H9 (cell line): ENCODE data around the gene ALB. TPM values are rescaled to one million over a fixed set of nuclear protein-coding genes. Genes with fewer than 3 reads are reported as not detected.

Experiments
- DNase-seq: peaks from one replicate; pipeline ENCODE4 v3.0.0-alpha.2; 2017
- H2AFZ ChIP-seq: one replicate; pipeline ENCODE4 v1.6.1; 2013; ENCODE audit warnings: mild to moderate bottlenecking, low read length, control low read depth, moderate library complexity
- H2AK5ac ChIP-seq: 2 replicates; pipeline ENCODE4 v1.6.1; 2013; ENCODE audit warnings: low read length, control low read depth, mixed read lengths; ENCODE audit not compliant: insufficient read length
- H2BK120ac ChIP-seq: one replicate; pipeline ENCODE4 v1.6.1; 2013; ENCODE audit warnings: low read depth, mild to moderate bottlenecking, low read length, control low read depth, inconsistent platforms; ENCODE audit not compliant: poor library complexity, severe bottlenecking
- H2BK12ac ChIP-seq: 2 replicates; pipeline ENCODE4 v1.6.1; 2013; ENCODE audit warnings: low read length, control low read depth, mixed read lengths, low read depth; ENCODE audit not compliant: insufficient read length
- H2BK15ac ChIP-seq: 2 replicates; pipeline ENCODE4 v1.6.1; 2013; ENCODE audit warnings: low read depth, low read length, control low read depth
- H2BK20ac ChIP-seq: one replicate; pipeline ENCODE4 v1.6.1; 2013; ENCODE audit warnings: low read depth, mild to moderate bottlenecking, low read length, control low read depth, inconsistent platforms; ENCODE audit not compliant: poor library complexity, severe bottlenecking
- H2BK5ac ChIP-seq: 2 replicates; pipeline ENCODE4 v1.6.1; 2013; ENCODE audit warnings: low read length, control low read depth, mixed read lengths; ENCODE audit not compliant: insufficient read length
- H3K14ac ChIP-seq: 2 replicates; pipeline ENCODE4 v1.6.1; 2013; ENCODE audit warnings: low read length, control low read depth; ENCODE audit not compliant: insufficient read depth
- H3K18ac ChIP-seq: 2 replicates; pipeline ENCODE4 v1.6.1; 2013; ENCODE audit warnings: low read depth, mild to moderate bottlenecking, mixed read lengths, low read length, control low read depth; ENCODE audit not compliant: insufficient read length
- H3K23ac ChIP-seq: 2 replicates; pipeline ENCODE4 v1.6.1; 2013; ENCODE audit warnings: low read length, control low read depth, mixed read lengths, low read depth; ENCODE audit not compliant: insufficient read length
- H3K23me2 ChIP-seq: 2 replicates; pipeline ENCODE4 v1.6.1; 2013; ENCODE audit warnings: low read depth, mild to moderate bottlenecking, mixed read lengths, low read length, control low read depth; ENCODE audit not compliant: insufficient read length, poor library complexity, severe bottlenecking
- H3K27ac ChIP-seq: 2 replicates; pipeline ENCODE4 v1.5.1; 2013; ENCODE audit warnings: low read length, control low read depth, mixed read lengths, low read depth; ENCODE audit not compliant: insufficient read length
- H3K27me3 ChIP-seq: 2 replicates; pipeline ENCODE4 v1.6.1; 2013; ENCODE audit warnings: low read length, control low read depth, inconsistent platforms; ENCODE audit not compliant: insufficient read depth
- H3K4ac ChIP-seq: 2 replicates; pipeline ENCODE4 v1.6.1; 2013; ENCODE audit warnings: low read depth, mild to moderate bottlenecking, control low read depth, inconsistent platforms, low read length, moderate library complexity
- H3K4me1 ChIP-seq: 2 replicates; pipeline ENCODE4 v1.6.1; 2013; ENCODE audit warnings: low read length, control low read depth, inconsistent platforms; ENCODE audit not compliant: insufficient read depth
- H3K4me2 ChIP-seq: 2 replicates; pipeline ENCODE4 v1.6.1; 2013; ENCODE audit warnings: low read length, control low read depth, mixed read lengths; ENCODE audit not compliant: insufficient read length, insufficient read depth
- H3K56ac ChIP-seq: 2 replicates; pipeline ENCODE4 v1.6.1; 2013; ENCODE audit warnings: low read depth, mild to moderate bottlenecking, mixed read lengths, low read length, control low read depth; ENCODE audit not compliant: insufficient read length
- H3K79me1 ChIP-seq: 2 replicates; pipeline ENCODE4 v1.6.1; 2013; ENCODE audit warnings: low read depth, mild to moderate bottlenecking, moderate library complexity, low read length, control low read depth, inconsistent platforms; ENCODE audit not compliant: insufficient read depth, poor library complexity, severe bottlenecking
- H3K79me2 ChIP-seq: 2 replicates; pipeline ENCODE4 v1.6.1; 2013; ENCODE audit warnings: low read length, control low read depth, inconsistent platforms; ENCODE audit not compliant: insufficient read depth
- H3K9ac ChIP-seq: 2 replicates; pipeline ENCODE4 v1.6.1; 2013; ENCODE audit warnings: low read length, control low read depth, mixed read lengths; ENCODE audit not compliant: insufficient read length; ENCODE audit errors: extremely low read depth
- H3K9me3 ChIP-seq: one replicate; pipeline ENCODE4 v1.6.1; 2013; ENCODE audit warnings: low read depth, low read length, inconsistent platforms; ENCODE audit not compliant: control insufficient read depth
- H3T11ph ChIP-seq: one replicate; pipeline ENCODE4 v1.6.1; 2013; ENCODE audit warnings: mild to moderate bottlenecking, low read length, control low read depth, inconsistent platforms
- H4K20me1 ChIP-seq: one replicate; pipeline ENCODE4 v1.6.1; 2013; ENCODE audit not compliant: control insufficient read depth, insufficient read length, insufficient read depth
- H4K5ac ChIP-seq: 2 replicates; pipeline ENCODE4 v1.6.1; 2013; ENCODE audit warnings: low read depth, mild to moderate bottlenecking, mixed read lengths, low read length, control low read depth; ENCODE audit not compliant: insufficient read length
- H4K8ac ChIP-seq: replicated peaks from 2 replicates; pipeline ENCODE4 v1.6.1; 2013; ENCODE audit warnings: low read length, control low read depth, mixed read lengths, low read depth; ENCODE audit not compliant: insufficient read length
- H4K91ac ChIP-seq: 2 replicates; pipeline ENCODE4 v1.6.1; 2013; ENCODE audit warnings: low read depth, mild to moderate bottlenecking, moderate library complexity, mixed read lengths, low read length, control low read depth; ENCODE audit not compliant: insufficient read length
- H3K27ac Mint-ChIP-seq, 3 experiments: 2 replicates in 2 of 3; 3 replicates in 1 of 3; pipeline ENCODE4 v1.8.0; 2020 to 2021; ENCODE audit warnings: mixed read lengths in 3 of 3, mild to moderate bottlenecking in 1 of 3, moderate library complexity in 1 of 3
- H3K27me3 Mint-ChIP-seq: 2 replicates; pipeline ENCODE4 v1.8.0; 2021; ENCODE audit warnings: low read depth, mild to moderate bottlenecking, moderate library complexity, mixed read lengths
- H3K36me3 Mint-ChIP-seq, 3 experiments: 2 replicates in 2 of 3; 3 replicates in 1 of 3; pipeline ENCODE4 v1.8.0; 2020 to 2021; ENCODE audit warnings: low read depth in 3 of 3, mixed read lengths in 3 of 3; ENCODE audit not compliant: insufficient read depth in 1 of 3
- H3K4me1 Mint-ChIP-seq, 2 experiments: 2 replicates each; pipeline ENCODE4 v1.8.0; 2020; ENCODE audit warnings: mixed read lengths in 2 of 2
- H3K4me3 Mint-ChIP-seq, 2 experiments: 2 replicates in 1 of 2; 3 replicates in 1 of 2; pipeline ENCODE4 v1.8.0; 2020 to 2021; ENCODE audit warnings: mild to moderate bottlenecking in 2 of 2, mixed read lengths in 2 of 2, moderate library complexity in 1 of 2
- H3K9me3 Mint-ChIP-seq, 2 experiments: 2 replicates in 1 of 2; 3 replicates in 1 of 2; pipeline ENCODE4 v1.8.0; 2020; ENCODE audit warnings: mild to moderate bottlenecking in 2 of 2, mixed read lengths in 2 of 2, moderate library complexity in 1 of 2
- CTCF ChIP-seq: fragments of 200-600 bp; sonication (generic); conservative IDR thresholded peaks from 3 replicates; pipeline ENCODE4 v1.8.0; 2021; ENCODE audit warnings: antibody characterized with exemption, mild to moderate bottlenecking
- WGBS: extraction: QIAGEN DNeasy Blood & Tissue Kit; methylation state at CpG from one replicate; pipeline ENCODE4 v1.1.7; 2013; ENCODE audit warnings: missing lambda C conversion rate, low lambda C conversion rate, mixed read lengths; ENCODE audit not compliant: insufficient read length; ENCODE audit errors: extremely low coverage; 5-methylcytosine and 5-hydroxymethylcytosine counted together
- total RNA-seq: library from RNA; stranded (reverse); gene quantifications from 2 replicates; pipeline ENCODE4 v1.2.1, GENCODE V29; 2021

ALB gene
- total RNA-seq, 1 experiment from 2014 or later: not detected

GRCh38 chr4:73435984-73436383 lies 31.9 kb downstream of the ALB start, which contains the start of gene AFP:
TSS of gene AFP (plus strand) at chr4:73436221. CDS start at chr4:73436263, 42 bp downstream.
- Histone ChIP-seq H2BK5ac (no peak within 1 kb of the TSS), H3K79me2 (no peaks in the 10 kb centered on the region), H2AFZ (no peak within 1 kb of the TSS), H3K79me1 (no peaks in the 10 kb centered on the region), H2BK12ac (no peak within 1 kb of the TSS), H4K8ac (no peak within 1 kb of the TSS), H3K27ac (no peak within 1 kb of the TSS), H3T11ph (no peak within 1 kb of the TSS), H3K18ac (no peak within 1 kb of the TSS), H4K5ac (no peak within 1 kb of the TSS), H3K23me2 (no peaks in the 10 kb centered on the region), H3K27me3 (no peaks in the 10 kb centered on the region), H2BK15ac (no peak within 1 kb of the TSS), H3K23ac (no peak within 1 kb of the TSS), H3K9me3 (no peaks in the 10 kb centered on the region), H3K9ac (no peak within 1 kb of the TSS), H2AK5ac (no peak within 1 kb of the TSS), H2BK120ac (no peak within 1 kb of the TSS), H4K91ac (no peak within 1 kb of the TSS), H2BK20ac (no peak within 1 kb of the TSS), H3K56ac (no peak within 1 kb of the TSS), H4K20me1 (no peaks in the 10 kb centered on the region), H3K14ac (no peak within 1 kb of the TSS), H3K4ac (no peak within 1 kb of the TSS), H3K4me2 (no peak within 1 kb of the TSS), H3K4me1 (no peaks in the 10 kb centered on the region)
- Mint-ChIP-seq H3K9me3 (no peaks in the 10 kb centered on the region), H3K36me3 (no peaks in the 10 kb centered on the region), H3K27me3 (no peaks in the 10 kb centered on the region), H3K27ac (no peak within 1 kb of the TSS), H3K4me3 (no peak within 1 kb of the TSS), H3K4me1 (no peaks in the 10 kb centered on the region)
- no CpG with 5 or more reads among the region's 1 CpG for WGBS
- no peak for DNase-seq
- no peak for TF ChIP-seq CTCF
